GM19351 (cell line): Measurements from ENCODE around the gene LRRC47.
A peak's percentile ranks its signal among the peaks of the same experiment; 100 is the strongest.

ENCODE experiments used
- ATAC-seq: cut with Tn5 transposase; IDR thresholded peaks from one replicate; pipeline ENCODE4 v1.9.1; 2021; ENCODE audit warnings: mild to moderate bottlenecking, moderate library complexity; ENCODE audit not compliant: unreplicated experiment

LRRC47 gene

DNA sequence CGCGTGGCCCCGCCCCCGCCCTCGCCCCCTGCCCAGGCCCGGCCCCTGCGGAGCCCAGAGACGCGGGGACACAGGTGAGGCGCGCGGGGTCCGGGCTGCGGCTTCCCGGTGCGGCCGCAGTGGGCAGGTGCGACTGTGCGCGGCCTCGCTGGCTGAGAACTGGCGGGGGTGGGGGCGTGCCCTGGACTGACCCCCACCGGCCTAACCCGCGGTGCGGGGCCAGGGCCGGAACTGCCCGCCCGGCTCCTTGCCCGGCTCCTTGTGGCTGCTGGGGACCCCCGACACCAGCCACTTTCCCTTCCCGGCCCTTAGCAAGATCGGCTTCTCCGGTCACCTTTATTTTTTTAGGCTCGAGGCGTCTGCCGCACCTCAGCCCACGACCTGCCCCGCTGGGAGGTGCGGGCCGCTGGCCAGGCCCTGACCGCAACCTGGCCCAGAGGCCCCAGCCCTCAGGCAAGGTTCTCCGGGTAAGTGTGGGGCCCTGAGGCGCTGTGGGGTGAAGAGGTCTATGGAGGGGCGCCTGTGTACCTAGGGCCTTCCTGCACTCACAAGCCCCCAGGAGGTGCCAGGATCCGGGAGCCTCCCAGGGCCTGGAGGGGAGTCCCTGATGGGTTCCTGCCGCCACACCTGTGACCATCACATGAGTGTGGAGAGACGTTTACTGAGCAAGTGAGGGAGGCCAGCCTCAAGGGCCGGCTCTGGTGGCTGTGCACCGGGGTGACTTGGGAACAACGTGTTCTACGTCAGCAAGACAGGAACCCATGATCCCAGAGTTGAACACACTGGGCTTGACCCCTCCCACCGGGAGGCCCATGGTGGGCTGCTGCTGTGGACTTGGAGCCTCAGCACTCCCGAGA, 23.4 kb downstream of the LRRC47 start, which contains the start of gene SMIM1:
Gene SMIM1, plus strand, starts transcription at position 35 of the 857 bp plus-strand sequence. CDS start 2,625 bp downstream, outside the sequence.
- no peak for ATAC-seq

DNA sequence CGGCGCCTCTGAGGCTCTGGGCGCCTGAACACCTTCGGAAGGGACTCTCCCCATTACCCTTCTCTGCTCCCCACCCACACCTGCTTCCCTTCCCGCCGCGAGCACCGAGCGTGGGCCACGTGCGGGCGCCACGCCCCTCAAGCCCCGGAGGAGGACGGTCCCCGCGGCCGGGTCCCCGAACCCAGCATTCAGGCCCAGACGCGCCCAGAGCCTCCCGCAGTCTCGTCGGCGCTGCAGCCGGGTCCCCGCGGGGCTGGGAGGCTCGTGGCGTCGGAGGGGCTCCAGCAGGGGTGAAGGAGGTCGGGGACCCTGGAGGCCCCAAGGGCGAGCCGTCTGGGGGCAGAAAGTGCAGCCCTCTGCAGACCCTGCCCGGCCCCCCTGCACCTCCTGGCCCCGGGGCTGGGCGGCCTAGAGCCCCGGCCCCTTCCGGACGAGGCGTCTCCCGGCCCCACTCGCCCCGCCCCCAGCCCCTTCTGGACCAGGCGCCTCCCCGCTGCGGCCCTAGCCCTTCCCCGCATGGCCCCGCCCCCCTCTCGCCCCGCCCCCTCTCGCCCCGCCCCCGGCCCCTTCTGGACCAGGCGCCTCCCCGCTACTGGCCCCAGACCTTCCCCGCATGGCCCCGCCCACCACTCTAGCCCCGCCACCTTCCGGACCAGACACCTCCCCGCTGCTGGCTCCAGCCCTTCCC, 24.1 kb downstream of the LRRC47 start:
- ATAC-seq = peak; percentile 63

DNA sequence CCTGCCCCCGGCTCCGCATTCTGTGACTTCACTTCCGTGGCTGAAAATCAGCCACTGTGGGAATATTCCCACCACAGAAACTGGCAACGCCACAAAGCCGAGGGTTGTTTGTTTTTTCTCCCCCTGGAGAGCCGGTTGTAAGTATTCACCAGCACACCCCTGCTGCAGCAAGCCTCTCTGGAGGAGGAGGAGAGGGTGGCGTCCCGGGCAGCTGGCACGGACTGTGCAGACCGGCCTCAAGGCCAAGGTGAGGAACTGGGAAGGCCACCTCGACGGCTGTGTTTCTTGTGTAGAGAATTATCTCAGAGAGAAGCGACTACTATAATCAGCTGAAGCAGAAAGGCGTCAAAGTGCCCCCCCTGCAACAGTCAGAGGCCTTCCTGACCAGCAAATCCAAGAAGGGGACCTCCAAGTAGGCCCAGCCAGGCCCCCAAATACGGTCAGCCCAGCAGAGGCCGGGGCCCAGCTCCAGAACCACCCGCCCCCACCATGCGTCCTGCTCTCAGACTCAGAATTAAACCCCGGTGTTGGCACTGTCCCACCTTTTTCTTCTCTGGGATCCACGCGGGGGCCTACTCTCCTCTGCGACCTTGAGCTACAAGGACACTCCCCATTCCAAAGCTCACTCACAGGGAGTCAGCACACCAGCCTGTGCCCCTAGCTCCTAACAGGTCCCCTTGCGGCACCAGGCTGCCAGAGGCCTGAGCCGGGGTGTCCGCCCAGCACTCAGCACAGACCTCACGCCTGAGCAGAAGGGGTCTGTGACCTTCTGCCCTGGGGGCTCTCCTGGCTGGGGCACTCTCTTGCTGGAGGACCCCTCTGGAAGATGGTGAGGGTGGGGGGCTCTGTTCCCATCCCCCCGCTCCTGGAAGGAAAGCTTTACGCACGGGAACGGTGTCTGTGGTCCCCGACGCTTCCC, 24.9 kb downstream of the LRRC47 start:
- no peak for ATAC-seq

DNA sequence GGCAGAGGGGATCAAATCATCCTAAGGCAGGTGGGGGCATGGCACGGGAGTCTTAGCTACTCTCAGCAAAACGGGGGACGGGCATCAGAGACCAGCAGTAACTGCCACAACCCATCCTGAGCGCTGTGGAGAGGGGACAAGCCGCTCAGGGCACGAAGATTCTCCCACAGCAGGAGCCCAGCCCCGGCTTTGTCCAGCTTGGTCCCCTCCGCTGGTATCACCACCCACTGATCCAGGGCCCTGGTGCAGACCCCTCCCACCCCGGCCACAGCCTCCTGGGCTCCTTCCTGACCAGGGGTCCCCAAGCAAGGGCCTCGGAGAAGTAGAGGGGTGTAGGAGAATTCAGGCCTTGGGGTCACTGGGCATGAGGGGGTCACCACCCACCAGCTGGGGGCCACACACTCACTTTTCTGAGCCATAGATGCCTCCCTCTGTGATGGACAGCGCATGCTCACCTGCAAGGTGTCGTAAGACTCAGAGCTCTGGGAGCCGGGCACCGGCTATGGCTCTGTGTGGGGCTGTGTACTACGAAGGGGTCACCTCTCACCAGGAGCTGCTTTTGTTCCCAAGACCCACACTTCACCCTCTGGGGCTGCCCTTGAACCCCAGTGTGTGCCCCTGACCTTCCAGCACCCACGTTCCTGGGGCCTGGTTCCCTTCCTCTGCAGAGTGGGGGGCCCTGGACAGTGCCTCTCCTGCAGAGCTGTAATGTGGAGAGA, 26.1 kb downstream of the LRRC47 start:
- ATAC-seq = no peak

DNA sequence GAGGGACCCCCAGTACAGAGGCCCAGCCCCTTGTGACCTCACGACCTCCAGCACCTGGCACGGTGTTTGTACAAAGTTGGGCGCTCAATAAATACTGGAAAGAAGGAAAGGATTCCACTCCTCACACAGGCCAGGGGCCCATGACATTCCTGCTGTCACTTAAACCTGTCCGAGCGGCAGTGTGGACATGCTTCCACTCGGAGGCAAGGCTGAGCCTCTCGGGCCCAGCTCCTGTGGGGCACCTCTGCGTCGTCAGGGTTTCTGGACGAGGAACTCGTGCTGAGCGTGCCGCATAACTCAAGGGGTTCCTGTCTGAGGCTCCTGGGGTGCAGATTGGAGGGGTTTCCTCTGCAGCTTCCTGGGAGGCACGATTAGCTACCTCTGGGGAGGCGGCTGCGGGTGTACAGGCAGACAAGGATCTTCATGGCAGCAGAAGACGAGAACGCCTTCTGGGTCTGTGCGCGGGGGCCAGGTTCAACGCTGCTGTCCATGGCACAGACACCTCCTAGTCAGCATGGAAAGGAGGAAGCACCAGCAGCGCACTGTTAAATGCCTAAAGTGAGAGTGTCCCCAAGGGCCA, 27.4 kb downstream of the LRRC47 start:
- no peak for ATAC-seq

DNA sequence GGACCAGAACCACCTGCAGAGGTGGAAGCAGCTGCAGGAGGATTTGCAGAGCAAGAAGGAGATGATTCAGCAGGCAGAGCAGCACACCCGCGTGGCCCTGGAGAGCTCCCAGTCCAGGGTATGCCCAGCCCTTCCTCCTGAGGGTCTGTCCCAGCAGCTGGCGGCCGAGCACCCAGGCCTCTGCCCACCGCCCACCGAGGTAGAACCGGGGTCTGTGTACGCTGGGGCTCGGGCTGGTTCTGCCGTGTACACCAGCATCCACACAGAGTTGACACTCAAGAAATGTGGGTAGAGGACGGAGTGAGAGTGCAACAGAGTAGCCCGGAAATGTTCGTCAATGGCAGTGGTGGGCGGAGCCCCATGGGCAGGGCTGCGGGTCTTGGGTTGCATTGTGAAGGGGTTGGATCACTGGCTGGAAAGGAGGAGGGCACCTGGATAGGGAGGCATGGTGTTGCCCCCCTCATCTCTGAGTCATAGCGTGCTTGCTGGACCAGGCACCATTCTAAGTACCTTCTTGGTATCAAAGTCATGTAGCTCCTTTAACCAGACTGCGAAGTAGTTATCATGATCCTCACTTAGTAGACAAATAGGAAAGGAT, 28.9 kb downstream of the LRRC47 start:
- no peak for ATAC-seq

DNA sequence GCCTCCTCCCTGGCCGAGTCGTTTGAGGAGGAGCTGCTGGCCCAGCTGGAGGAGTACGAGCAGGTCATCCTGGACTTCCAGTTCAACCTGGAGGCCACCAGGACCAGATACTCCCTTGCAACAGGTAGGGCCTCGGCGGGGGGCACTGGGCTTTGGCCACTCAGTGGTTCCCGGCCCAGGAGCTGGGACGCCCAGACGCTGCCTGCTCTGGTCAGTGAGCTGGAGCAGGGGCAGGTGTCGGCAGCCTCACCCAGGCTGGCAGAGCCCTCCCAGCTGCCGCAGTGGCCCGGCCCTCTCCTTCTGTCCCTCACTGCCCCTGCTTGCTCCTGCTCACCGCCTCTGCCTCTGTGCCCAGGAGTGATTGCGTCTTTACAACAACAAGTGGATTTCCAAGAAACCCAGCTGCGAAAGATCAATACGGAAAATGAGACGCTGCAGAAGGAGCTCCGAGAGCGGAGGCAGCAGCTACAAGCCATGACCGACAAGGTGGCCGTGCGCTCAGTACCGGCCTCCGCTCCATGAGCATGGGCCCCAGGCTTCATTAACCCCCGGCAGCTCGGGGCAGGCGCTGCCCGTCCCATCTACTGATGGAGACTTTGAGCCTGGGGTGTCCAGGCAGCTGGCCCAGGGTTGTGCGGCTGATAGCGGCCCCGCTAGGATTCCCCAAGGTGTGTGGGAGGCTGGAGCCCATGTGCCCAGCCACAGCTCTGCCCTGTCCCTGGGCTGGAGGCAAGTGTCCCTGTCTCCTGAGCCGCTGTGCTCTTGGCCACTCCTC, 32.8 kb downstream of the LRRC47 start:
- no peak for ATAC-seq

DNA sequence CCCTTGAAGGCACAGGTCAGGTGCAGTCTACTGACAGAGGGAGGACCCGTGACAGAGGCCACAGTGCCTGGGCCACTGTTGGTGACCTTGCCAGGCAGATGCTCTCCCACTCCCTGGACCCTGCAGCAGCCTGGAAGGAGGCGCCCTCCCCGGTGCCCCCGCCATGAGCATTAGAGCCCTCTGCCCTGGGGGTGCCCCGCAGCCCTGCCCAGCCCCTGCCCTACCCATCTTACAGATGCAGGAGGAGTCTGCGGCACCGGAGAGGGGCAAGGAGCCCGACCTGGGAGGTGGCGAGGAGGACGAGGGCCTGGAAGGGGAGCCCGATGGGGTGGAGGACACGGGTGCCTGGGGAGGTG, 33.4 kb downstream of the LRRC47 start:
- no peak for ATAC-seq

DNA sequence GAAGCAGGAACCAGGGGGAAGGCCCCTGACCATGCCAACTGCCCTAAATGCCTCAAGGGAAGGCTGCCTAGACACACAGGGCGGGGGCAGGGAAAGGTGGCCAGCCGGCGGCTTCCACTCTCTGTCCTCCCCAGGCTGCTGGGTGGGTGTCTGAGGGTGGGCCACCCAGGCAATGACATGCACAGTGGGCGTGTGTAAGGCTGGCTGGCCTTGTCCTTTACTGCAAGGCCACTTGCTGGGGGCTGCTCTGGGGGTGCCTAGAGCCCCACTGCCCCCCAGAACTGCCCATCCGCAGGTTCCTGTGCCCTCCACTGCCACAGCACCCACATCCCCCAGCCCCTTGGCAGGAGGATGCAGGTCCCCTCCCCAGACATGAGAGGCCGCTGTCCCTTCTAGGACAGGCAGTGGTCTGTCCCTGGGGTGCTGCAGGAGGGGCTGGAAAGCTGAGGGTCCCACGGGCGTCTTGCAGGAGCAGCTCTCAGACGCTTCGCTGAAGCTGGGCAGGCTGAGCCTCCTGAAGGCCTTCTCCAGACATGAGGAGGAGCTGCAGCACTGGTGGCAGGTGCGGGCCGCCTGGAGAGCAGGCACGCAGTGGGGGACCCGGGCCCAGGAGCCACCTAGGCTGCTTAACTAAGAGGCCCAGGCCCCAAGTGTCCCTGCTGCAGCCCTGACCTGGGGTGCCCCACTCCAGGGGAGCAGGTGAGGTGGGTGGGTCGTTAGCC, 34.0 kb downstream of the LRRC47 start:
- ATAC-seq = no peak

DNA sequence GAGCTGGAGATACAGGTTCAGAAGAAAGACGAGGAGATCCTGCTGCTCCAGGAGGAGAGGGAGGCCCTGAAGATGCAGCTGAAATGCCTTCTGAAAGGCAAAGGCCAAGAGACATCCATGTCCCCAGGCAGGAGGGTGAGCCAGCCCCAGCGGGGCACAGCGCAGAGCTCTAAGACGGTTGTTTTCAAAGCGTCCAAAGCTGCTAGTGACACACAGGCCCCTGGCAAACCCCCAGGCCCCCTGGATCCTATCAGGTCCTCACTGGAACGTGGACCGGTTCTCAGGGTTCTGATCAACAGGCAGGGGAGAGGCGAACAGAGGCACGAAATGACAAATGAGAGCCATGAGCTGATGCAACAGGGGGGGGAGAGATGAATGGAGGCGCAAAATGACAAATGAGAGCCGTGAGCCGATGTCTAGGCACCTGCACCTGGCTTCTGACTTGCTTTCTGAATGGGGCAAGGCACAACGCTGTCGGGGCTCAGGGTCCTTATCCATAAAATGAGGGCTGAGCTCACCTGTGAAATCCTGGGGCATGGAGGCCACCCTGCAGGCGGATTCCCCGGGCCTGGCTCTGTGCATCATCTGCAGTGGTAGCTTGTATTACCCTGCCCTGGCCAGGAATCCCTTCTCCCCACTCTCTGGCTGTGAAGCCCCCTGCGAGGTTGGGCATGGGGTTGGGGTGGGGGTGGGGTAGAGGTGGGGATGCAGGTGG, 34.8 kb downstream of the LRRC47 start:
- ATAC-seq = no peak

DNA sequence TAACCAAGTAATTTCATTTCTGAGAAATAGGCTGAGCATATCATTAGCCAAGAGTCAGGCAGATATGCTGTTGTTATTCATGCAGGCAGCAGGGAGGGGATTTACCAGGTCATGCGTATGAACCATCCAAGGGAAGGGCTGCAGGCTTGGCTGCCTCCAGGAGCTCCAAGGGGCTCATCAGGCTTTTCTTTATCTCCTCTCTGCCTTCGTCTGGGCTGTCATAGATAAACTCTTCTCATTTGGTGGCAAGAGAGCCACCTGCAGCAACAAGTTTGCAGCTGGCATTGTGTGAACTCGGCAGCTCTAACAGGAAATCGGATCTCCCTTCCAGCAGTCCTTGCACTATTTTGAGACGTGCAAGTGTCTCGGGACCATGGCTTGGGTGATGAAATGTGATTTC, 36.5 kb downstream of the LRRC47 start:
- no peak for ATAC-seq

DNA sequence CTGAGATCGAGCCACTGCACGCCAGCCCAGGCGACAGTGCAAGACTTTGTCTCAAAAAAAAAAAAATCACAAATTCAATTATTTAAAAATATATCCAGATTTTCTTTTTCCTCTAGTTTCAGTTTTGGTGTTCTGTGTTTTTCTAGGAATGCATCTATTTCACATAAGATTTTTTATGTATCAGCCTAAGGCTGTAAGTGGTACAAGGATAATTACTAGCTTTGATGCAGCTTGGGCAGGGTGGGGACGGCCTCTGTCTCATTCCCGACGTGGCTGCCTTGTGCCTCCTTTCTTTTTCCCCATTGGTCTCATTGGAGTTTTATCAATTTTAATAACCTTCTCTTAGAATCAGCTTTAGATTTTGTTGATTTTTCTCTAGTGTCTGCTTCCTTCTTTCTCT, 37.1 kb downstream of the LRRC47 start:
- ATAC-seq = no peak

DNA sequence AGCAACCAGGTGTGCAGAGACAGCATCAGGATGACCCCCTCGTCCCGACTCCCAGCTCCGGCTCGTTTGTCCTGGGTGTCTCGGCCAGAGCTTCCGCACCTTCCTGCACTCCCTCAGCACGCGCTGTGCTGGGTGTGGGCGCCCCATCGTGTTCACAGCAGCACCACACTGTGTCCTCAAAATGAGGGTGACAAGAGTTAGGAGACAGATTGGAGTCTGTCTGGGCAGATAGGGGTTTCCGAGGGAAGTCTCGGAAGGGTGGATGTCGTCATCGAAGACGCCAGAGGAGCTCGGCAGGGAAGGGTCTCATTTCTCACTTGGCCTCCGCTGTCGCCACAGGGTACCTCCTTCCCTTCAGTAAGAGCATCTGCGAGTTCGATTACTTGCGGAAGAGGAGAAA, 39.9 kb downstream of the LRRC47 start:
- ATAC-seq = no peak

DNA sequence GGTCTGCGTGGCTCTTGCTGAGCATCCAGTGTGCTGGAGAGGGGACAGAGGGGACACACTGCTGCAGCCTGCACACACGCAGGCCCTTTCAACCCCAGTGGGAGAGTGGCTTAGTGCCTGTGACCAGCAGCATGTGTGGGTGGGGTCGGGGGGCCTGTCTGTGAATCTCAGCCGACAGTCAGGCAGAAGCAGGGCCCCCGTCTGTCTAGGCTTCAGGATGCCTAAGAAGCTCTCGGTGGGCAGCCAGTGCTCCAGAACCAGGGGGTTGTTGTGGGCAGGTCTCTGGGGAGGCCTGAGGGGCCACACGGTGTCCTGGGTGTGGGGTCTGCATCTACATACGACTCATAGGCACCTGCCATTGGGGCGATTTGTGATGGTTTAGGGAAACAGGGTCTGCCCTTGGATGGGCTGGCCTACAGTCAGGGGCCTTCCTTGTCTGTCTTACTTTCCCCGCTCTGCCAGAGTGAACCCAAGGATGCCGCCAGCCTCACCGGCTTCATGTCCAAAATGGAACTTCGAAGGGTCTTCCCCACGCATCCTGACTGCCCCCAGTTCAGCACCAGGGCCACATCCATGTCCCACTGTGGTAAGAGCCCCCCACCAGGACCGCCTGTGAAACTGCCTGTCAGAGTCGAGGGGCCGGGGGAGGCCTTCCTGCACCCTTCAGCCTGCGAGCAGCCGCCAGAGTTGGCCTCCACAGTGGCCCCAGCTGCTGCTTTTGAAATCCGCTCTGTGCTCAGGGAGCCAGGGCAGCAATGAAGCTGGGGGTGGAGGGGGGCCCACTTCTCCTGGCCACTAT, 42.4 kb downstream of the LRRC47 start:
- no peak for ATAC-seq

DNA sequence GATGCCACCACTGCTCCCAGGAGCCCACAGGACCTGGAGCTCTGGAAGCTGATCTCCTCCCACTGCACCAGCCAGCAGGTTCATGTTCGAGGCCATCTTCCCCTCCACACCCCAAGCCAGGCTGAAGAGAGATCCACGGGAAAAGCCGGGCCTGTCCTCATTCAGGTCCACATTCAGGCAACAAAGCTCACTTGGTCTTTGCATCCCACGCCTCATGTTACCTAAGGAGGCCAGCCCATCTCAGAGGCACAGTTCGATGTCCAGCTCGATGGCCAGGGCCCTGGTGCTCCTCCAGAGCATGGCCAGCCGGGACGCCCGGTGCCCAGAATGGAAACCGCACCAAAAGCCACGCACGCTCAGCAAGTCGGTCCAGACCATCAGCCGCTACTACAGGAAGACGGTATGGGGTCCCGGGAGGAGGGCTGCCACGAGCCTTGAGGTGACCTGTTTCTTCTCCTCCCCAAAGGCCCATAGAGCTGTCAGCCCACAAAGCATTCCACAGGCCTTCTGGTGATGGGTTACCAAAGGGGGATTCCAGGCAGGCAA, 43.8 kb downstream of the LRRC47 start, which contains the start of gene CCDC27:
Gene CCDC27, plus strand, starts transcription at position 51 of the 546 bp plus-strand sequence. Its CDS starts 32 bp downstream, at position 83.
- no peak for ATAC-seq

DNA sequence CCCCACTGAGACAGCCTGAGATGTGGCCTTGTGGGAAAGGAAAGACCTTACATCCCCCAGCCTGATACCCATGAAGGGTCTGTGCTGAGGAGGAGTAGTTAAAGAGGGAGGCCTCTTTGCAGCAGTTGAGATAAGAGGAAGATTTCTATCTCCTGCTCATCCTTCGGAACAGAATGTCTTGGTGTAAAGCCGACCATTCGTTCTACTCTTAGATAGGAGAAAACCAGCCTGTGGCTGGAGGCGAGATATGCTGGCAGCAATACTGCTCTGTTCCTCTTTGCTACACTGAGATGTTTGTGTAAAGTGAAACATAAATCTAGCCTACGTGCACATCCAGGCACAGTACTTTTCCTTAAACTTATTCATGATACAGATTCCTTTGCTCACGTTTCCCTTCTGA, 45.6 kb downstream of the LRRC47 start:
- no peak for ATAC-seq

DNA sequence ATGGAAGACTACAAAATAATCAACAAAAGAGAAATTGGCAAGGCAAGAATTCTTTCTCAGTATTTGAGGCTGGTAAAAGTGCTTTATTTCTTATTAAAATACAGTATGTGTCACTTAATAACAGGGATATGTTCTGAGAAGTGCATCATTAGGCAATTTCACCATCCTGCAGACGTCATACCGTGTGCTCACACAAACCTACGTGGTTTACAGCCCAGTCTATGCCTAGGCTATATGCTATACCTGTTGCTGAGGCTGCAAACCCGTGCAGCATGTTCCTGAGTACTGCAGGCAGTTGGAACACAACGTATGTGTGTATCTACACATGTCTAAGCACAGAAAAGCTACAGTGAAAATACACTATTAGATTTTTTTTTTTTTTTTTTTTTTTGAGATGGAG, 46.8 kb downstream of the LRRC47 start:
- ATAC-seq = no peak
